GM10266 (cell line): ENCODE measurements around the gene DIDO1.

Experiments used
- DNase-seq: peaks from one replicate; pipeline ENCODE4 v3.0.0; 2012; ENCODE audit errors: extremely low spot score
- TF ChIP-seq, protein P1 (sequence below): IDR thresholded peaks from 2 replicates; pipeline ENCODE4 v1.5.1; 2012; ENCODE audit warnings: mild to moderate bottlenecking, low read depth; ENCODE audit not compliant: control insufficient read depth, insufficient read depth; ENCODE audit errors: missing control alignments

DIDO1 gene

DNA sequence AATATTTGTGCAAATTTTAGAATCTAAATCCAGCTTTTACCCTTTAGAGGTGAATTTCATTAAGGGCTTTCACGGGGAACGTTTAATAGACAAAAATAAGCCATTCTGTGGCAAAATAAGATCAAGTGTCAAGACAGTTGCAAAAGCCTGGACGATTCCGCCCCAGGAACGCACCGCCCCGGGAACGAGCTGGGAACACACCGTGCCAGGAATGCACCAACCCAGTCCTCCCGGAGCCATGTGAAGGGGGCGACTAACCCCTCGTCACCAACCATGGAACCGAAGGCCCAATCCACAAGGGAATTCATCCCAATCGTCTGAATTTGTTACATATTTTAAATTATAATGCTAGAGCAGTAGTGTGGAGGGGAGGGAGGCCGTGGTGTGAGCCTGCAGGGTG lies 43.9 kb downstream of the DIDO1 start:
- no peak for DNase-seq
- TF ChIP-seq, protein P1, sequence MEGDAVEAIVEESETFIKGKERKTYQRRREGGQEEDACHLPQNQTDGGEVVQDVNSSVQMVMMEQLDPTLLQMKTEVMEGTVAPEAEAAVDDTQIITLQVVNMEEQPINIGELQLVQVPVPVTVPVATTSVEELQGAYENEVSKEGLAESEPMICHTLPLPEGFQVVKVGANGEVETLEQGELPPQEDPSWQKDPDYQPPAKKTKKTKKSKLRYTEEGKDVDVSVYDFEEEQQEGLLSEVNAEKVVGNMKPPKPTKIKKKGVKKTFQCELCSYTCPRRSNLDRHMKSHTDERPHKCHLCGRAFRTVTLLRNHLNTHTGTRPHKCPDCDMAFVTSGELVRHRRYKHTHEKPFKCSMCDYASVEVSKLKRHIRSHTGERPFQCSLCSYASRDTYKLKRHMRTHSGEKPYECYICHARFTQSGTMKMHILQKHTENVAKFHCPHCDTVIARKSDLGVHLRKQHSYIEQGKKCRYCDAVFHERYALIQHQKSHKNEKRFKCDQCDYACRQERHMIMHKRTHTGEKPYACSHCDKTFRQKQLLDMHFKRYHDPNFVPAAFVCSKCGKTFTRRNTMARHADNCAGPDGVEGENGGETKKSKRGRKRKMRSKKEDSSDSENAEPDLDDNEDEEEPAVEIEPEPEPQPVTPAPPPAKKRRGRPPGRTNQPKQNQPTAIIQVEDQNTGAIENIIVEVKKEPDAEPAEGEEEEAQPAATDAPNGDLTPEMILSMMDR, result no peak

DNA sequence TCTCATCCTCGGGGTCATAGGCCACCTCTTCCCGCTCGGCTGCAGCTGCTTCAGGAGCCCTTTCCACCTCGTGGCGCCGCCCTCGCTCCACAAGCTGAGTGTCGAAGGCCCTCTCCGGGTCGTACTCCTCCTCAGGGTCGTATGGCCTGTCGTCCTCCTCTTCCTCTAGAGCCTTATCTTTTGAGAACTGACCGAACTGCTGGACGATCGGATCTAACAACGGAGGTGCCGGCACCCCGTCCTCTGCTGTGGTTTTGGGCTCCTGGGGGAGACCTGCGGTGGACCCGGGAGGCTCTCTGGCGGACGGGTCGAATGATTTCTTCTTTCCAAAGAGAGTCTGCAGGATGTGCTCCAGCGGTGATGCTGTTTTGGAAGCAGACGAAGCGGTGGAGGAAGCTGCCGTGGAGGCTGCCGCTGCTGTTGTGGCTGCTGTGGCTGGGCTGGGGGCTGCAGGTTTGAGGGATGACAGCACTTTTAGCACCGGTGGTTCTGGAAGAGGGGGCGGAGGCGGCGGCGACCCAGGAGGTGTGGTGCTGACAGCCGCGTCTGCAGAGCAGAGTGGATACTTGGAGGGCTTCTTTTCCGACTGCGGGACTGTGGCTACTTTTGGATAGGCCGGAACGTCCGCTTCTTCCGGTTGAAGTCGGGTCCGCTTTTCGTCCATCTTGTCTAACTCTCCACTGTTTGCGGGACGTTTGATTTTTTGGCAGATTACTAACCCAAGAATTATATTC lies 44.5 kb downstream of the DIDO1 start:
- TF ChIP-seq, protein P1, result no peak
- no peak for DNase-seq

DNA sequence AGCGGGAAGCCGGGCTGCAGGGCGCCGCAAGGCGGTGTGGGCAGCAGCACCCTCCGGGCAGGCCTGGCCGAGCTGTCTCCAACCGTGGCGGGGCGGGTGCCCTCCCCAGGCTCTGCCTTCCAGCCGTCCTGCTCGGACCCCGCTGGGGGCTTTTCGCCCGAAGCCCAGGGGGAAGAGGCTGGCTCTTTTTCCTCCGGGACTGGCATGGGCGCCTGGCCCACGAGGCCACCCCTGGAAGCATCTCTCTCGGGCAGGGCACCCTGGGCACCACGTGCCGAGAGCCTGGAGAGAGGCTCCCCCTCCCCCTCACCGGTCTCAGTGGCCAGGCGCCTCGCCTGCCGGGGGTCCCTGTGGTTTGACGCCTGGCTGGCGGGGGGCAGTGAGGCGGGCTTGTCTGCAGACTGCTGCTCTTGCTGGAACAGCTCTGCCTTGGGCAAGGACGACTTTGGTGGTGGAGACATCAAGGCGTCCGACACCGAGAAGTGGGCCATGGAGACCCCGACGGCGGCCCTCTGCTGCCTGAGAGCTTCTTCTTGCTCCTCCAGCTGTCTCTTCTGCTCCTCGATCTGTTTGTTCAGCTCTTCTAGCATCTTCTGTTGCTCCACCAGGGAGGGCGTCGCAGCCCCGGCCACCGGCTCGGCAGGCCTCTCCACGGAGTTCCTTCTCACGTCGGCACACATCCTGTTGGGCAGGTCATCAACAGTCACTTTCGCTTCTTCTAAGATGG lies 45.2 kb downstream of the DIDO1 start:
- no peak for DNase-seq
- TF ChIP-seq, protein P1, result no peak

DNA sequence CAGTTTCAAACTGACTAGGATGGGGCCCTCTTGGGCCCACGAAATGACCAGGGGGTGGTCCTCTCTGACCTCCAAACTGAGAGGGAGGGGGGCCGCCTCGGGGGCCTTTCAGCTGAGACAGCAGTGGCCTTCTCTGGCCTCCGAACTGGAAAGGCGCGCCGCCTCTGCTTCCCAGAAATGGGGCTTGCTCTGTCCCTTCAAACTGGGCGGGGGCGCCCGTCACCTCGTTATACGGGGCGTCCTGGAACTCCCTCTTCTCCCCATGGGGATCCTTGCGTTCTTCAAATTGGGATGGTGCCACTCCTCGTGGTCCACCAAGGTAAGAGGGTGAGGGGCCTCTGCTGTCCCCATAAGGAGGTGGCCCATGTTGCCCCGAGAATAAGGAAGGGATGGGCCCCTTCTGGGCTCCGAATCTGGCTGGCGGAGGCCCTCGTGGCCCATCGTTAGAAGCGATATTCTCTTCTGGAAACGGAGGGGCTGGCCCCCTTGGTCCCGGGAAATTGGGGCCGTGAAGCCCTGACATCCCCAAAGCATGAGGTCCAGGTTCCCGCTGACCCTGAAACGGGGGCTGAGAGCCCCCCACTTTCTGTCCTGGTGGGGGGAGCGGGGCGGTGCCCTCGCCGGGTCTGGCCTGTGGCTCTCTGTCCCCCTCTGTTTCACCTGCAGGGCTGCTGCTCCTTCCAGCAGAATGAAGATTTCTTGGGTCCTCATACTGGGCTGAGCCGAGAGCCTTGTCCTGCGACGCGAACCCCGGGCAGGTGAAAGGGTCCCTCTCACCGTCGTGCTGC lies 46.0 kb downstream of the DIDO1 start:
- DNase-seq, result no peak
- TF ChIP-seq, protein P1, result no peak

DNA sequence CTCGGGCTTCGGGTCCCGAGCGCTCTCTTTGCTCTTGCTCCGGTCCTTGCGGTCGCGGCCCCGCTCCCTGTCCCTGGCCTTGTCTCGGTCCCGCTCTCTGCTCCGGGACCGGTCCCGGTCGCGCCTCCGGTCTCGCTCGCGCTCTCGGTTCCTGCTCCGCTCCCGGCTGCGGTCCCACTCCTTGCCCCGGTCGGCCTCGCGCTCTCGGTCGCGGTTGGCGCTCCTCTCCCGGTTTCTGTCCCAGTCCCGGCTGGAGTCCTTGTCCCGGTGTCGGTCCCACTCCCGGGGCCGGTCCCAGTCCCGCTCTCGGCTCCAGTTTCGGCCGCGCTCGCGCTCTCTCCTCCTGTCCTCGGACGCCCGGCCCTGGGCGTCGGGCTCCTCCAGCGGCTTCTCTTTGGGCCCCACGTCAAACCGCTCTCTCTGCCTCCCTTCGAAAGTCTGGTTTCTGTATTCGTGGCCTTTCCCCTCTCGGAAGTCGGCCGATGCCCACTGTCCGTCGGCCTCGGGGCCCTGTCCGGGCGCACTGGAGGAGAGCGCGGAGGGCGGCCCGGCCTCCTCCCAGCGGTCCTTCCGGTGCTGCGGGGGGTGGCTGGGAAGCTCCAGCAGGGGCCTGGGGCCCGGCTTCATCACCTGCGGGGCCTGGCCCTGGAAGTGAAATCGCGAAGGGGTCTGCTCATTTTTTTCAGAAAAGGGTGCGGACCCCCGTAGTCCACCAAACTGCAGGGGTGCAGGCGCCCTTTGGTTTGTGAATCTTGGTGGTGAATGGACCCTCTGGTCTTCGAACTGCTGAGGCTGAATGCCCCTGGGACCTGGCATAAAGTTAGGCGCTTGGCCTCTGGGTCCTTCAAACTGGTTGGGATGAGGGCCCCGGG lies 46.8 kb downstream of the DIDO1 start:
- DNase-seq, result no peak
- TF ChIP-seq, protein P1, result no peak

DNA sequence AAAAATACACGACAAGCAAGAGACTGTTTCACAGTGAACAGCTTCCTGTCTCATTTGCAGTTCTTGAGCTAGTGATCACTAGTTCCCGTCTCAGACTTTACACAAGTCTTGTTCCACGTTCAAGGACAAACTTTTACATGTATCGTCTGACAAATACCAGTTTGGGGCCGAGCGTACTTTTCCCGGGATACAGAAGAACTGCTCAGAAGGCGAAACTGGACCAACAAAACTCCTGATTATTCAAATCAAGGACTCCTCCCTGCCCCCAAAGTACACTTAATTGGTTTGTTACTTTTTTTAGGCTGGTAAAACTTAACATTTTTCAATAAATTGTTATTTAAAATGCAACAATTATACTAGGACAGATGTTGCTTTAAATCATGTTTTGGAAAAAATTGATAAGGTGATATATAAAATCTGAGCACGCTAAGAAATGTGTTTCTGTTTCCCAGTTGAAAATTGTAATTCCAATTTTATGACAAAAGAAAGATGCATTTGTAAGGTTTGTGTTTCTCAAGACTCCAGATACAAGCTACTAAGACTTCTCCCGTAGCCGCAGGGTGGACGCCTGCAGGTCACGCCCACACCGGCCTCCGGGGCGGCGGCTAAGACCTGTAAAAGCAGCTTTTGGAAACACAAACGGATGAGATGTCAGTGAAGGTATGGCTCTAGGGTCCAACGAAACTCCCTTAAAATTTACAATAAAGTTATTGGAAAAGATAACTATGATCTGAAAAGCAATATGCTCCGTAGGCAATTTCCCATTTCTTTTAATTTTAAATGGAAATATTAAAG lies 47.9 kb downstream of the DIDO1 start:
- TF ChIP-seq, protein P1, result no peak
- DNase-seq, result no peak
